BJ (cell line): ENCODE measurements around the gene RGS18. TPM values are rescaled to one million over a fixed set of nuclear protein-coding genes. Genes with fewer than 3 reads are reported as not detected.
"Not testable (repeated sequence)": the region's sequence is repeated elsewhere in the genome, so short reads cannot be mapped to it uniquely, and the experiment has no call there.

Source experiments
- CTCF ChIA-PET: fragments of 350-600 bp; formaldehyde crosslinking; extraction: SDS; loops from one replicate; lab custom pipeline; 2021; ENCODE audit warnings: antibody characterized with exemption, inconsistent platforms; lab: Yijun Ruan, JAX
- POLR2A ChIA-PET: fragments of 300-600 bp; sonication (Branson Sonifier 250); formaldehyde crosslinking; extraction: SDS; loops from one replicate; lab custom pipeline; 2021; ENCODE audit warnings: antibody characterized with exemption; lab: Charles Lee
- DNase-seq: peaks from one replicate; pipeline ENCODE4 v3.0.0-alpha.2; 2011; ENCODE audit warnings: low read depth
- H3K27me3 ChIP-seq: 2 replicates; pipeline ENCODE4 v1.6.0; 2011; ENCODE audit warnings: low read length; ENCODE audit not compliant: control insufficient read depth, insufficient read depth
- H3K36me3 ChIP-seq: 2 replicates; pipeline ENCODE4 v1.5.1; 2011; ENCODE audit warnings: low read length; ENCODE audit not compliant: control insufficient read depth, insufficient read depth
- H3K4me3 ChIP-seq: 2 replicates; pipeline ENCODE4 v1.5.1; 2011; ENCODE audit warnings: low read depth, mild to moderate bottlenecking, control low read depth, low read length
- polyA plus RNA-seq: library from polyadenylated mRNA; depleted of rRNA; stranded (reverse); fragments of >200 nt; gene quantifications from 2 replicates; pipeline ENCODE4 v1.2.3, GENCODE V29; 2011
- TF ChIP-seq, protein P1 (sequence below): IDR thresholded peaks from 2 replicates; pipeline ENCODE4 v1.5.1; 2011; ENCODE audit warnings: low read depth, mild to moderate bottlenecking, control low read depth, inconsistent platforms, low read length, moderate library complexity; ENCODE audit not compliant: insufficient read depth

RGS18 gene
- polyA plus RNA-seq, 1 experiment, result not detected

DNA sequence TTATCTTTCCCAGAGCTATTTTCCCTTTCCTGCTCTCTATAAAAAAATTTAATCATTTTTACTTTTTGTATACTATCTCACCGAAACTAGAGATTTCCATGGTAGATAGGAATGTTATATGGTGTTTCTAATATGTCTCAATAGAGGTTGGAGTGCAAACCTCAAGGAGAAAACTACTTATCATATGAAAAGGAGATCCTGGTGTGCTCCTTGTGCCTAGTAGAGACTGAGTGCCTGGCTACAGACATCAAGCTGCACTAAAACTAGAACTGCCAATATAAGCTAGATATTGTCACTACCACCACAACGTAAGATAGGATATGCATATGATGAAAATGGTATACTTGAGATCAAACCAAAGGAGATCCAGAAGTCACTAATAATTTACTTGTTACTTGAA, 67.0 kb downstream of the RGS18 start:
- Histone ChIP-seq H3K4me3 (no peak overlapping the region), H3K36me3 (no peaks in the 10 kb centered on the region), H3K27me3 (no peaks in the 10 kb centered on the region)
- POLR2A ChIA-PET, result no interaction called here
- CTCF ChIA-PET, result interaction anchor here (0.6 kb wide), 2 partner anchors 23 to 48 kb away, joined by 3 to 5 read pairs; no protein-coding TSS in a partner anchor
- TF ChIP-seq, protein P1, sequence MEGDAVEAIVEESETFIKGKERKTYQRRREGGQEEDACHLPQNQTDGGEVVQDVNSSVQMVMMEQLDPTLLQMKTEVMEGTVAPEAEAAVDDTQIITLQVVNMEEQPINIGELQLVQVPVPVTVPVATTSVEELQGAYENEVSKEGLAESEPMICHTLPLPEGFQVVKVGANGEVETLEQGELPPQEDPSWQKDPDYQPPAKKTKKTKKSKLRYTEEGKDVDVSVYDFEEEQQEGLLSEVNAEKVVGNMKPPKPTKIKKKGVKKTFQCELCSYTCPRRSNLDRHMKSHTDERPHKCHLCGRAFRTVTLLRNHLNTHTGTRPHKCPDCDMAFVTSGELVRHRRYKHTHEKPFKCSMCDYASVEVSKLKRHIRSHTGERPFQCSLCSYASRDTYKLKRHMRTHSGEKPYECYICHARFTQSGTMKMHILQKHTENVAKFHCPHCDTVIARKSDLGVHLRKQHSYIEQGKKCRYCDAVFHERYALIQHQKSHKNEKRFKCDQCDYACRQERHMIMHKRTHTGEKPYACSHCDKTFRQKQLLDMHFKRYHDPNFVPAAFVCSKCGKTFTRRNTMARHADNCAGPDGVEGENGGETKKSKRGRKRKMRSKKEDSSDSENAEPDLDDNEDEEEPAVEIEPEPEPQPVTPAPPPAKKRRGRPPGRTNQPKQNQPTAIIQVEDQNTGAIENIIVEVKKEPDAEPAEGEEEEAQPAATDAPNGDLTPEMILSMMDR, result no peak
- no peak for DNase-seq

DNA sequence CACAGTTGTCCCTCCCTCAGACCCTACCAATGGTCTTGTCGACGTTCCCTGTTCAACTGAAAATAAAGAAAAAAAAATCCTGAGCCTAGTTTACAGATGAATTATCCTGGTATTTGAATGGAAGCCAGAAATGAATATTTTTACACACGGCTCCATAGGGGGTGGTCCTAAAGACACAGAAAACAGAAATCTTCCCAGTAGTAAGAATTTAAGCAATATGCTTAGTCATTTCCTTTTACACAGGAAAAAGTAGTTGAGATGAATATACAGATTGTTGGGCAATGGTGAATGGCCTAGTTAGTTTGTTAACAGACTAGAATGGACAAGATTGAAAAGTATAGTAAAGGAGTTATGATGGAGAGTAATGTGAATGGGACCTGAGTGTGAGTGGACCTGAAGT, 67.4 kb downstream of the RGS18 start:
- TF ChIP-seq, protein P1, result no peak
- no peak for DNase-seq
- CTCF ChIA-PET, result interaction anchor here (0.6 kb wide), 2 partner anchors 22 to 49 kb away, joined by 3 to 5 read pairs; no protein-coding TSS in a partner anchor
- H3K4me3 ChIP-seq, result no peak overlapping the region
- POLR2A ChIA-PET, result no interaction called here
- no peaks in the 10 kb centered on the region for H3K36me3 ChIP-seq
- no peaks in the 10 kb centered on the region for H3K27me3 ChIP-seq

DNA sequence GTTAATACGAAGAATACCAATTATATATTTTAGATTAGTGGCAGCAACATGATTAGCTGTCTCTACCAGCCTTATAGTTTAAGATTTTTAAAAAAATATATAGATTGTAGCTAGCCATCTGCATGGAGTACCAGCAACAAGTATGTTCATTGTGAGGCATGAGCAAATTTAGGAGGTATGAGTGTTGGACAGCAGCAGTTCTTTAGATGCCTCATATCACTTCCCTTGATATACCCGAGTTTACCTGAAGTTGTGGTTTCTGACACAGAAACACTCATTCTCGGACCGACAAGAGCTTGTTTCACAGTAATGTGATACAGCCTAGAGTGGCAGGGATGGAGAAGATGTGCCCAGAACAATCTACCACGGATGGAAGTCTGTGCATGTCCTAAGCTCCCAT, 69.1 kb downstream of the RGS18 start:
- Histone ChIP-seq H3K36me3 (no peaks in the 10 kb centered on the region), H3K27me3 (no peaks in the 10 kb centered on the region), H3K4me3 (no peak overlapping the region)
- CTCF ChIA-PET, result interaction anchor here (0.7 kb wide), 1 partner anchor 14 kb away, joined by 3 read pairs; no protein-coding TSS in a partner anchor
- DNase-seq, result no peak
- TF ChIP-seq, protein P1, result no peak
- POLR2A ChIA-PET, result no interaction called here

DNA sequence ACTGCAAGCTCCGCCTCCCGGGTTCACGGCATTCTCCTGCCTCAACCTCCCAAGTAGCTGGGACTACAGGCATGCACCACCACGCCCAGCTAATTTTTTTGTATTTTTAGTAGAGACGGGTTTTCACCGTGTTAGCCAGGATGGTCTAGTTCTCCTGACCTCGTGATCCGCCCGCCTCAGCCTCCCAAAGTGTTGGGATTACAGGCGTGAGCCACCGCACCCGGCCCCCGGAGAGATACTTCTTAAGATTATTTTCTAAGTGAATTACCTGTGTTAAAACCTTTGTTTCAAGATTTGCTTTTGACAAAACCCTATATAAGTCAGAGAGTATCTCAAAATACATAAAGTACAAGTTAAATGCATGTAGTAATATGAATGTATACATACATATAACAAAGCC, 69.7 kb downstream of the RGS18 start:
- POLR2A ChIA-PET, result not testable (repeated sequence)
- CTCF ChIA-PET, result interaction anchor here (0.7 kb wide), 1 partner anchor 13 kb away, joined by 3 read pairs; no protein-coding TSS in a partner anchor

DNA sequence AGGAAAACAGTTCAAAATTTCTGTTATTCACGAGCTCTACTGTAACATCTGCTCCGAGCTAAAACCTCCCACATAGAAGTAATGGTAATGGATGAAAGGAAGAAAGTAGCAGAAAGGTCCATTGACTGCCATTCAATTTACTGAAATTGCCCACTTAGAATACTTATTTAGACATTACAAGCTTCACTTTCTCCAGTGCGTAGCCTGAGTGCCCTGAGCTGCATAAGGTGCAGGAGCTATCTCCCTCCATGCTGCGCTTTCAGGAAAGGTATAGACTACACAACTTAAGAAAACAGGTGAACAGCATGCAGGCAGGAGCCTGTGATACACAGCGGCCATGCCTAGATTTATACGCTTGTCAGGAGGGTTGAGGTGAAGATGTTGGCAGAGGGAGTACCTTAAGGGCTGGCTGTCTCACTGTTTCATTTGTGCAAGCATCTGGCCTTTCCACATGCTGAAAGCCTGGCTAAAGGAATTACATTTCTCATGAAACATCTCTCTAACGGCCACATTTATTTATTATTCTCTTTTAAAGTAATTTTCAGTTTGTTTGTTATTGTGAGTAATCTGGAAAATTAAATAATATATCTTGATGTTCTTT, 74.7 kb downstream of the RGS18 start:
- TF ChIP-seq, protein P1, result no peak
- no peak for DNase-seq
- H3K36me3 ChIP-seq, result no peaks in the 10 kb centered on the region
- ChIA-PET POLR2A (no interaction called here), CTCF (interaction anchor here (1.0 kb wide), 1 partner anchor 9 kb away, joined by 3 read pairs; no protein-coding TSS in a partner anchor)
- H3K27me3 ChIP-seq, result no peaks in the 10 kb centered on the region
- no peak overlapping the region for H3K4me3 ChIP-seq

More for the DNA sequence above, 69.7 kb downstream of the RGS18 start:
- not testable (repeated sequence) for H3K4me3 ChIP-seq, H3K27me3 ChIP-seq, H3K36me3 ChIP-seq, DNase-seq

DNA sequence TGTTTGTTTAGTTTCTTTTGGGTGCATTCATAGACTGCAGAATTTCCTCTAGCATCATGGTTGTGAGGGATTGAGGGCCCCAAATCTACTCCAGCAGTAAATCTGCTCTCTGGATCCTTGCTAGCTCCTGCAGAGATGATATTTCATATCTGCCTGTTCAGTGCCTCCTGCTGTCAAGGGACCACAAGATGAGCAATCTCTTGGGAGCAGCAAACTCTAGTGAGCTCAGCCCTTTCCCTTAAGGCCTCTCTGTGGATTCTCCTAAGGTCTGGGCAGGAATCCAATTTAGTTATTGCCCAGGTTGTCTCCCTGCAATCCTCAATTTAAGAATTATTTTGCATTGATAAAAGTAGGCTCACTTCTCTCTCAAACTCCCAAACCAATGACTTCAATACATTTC, 76.9 kb downstream of the RGS18 start:
- TF ChIP-seq, protein P1, result no peak
- Histone ChIP-seq H3K27me3 (no peaks in the 10 kb centered on the region), H3K4me3 (no peak overlapping the region), H3K36me3 (no peaks in the 10 kb centered on the region)
- DNase-seq, result no peak
- ChIA-PET POLR2A (no interaction called here), CTCF (no interaction called here)
